Caco-2 (cell line): ENCODE measurements around the gene BPIFB6. TPM values are rescaled to one million over a fixed set of nuclear protein-coding genes. Genes with fewer than 3 reads are reported as not detected.

Experiments used
- BruUV-seq: library from RNA; stranded (reverse); fragments of 400-500 nt; replicated peaks from 2 replicates; lab custom pipeline; 2021; lab: Mats Ljungman, UMichigan
- CTCF ChIA-PET: fragments of 300-600 bp; sonication (Branson Sonifier 250); formaldehyde crosslinking; loops from one replicate; lab custom pipeline; 2022; ENCODE audit warnings: antibody characterized with exemption; lab: Charles Lee
- POLR2A ChIA-PET: fragments of 300-600 bp; sonication (Branson Sonifier 250); formaldehyde crosslinking; loops from one replicate; lab custom pipeline; 2022; ENCODE audit warnings: antibody characterized with exemption; lab: Charles Lee
- DNase-seq, 2 experiments: peaks; one replicate each; pipeline versions ENCODE4 v3.0.0 to v3.0.0-alpha.2; 2020 to 2022
- H3K27me3 ChIP-seq: replicated peaks from 2 replicates; pipeline ENCODE4 v1.6.0; 2011; ENCODE audit warnings: low read length; ENCODE audit not compliant: control insufficient read depth, insufficient read depth
- H3K36me3 ChIP-seq: 2 replicates; pipeline ENCODE4 v1.5.1; 2011; ENCODE audit warnings: low read length; ENCODE audit not compliant: control insufficient read depth, insufficient read depth
- H3K4me1 ChIP-seq: fragments of 250-450 bp; sonication (Bioruptor Pico); 2 replicates; pipeline ENCODE4 v1.5.1; 2020; ENCODE audit warnings: mild to moderate bottlenecking
- H3K4me3 ChIP-seq: 2 replicates; pipeline ENCODE4 v1.5.1; 2011; ENCODE audit warnings: low read depth, mild to moderate bottlenecking, control low read depth, low read length
- H3K9me3 ChIP-seq: fragments of 250-450 bp; sonication (Bioruptor Pico); 2 replicates; pipeline ENCODE4 v1.5.1; 2020; ENCODE audit warnings: mild to moderate bottlenecking, moderate library complexity
- H3K27ac Mint-ChIP-seq: one replicate; pipeline ENCODE4 v1.8.0; 2022; ENCODE audit warnings: mixed read lengths; ENCODE audit not compliant: unreplicated experiment
- H3K27me3 Mint-ChIP-seq: one replicate; pipeline ENCODE4 v1.8.0; 2022; ENCODE audit warnings: mixed read lengths; ENCODE audit not compliant: insufficient read depth, unreplicated experiment
- H3K36me3 Mint-ChIP-seq: one replicate; pipeline ENCODE4 v1.8.0; 2022; ENCODE audit warnings: mild to moderate bottlenecking, mixed read lengths; ENCODE audit not compliant: insufficient read depth, unreplicated experiment
- H3K4me1 Mint-ChIP-seq: one replicate; pipeline ENCODE4 v1.8.0; 2022; ENCODE audit warnings: low read depth, mixed read lengths; ENCODE audit not compliant: unreplicated experiment
- H3K4me3 Mint-ChIP-seq: one replicate; pipeline ENCODE4 v1.8.0; 2022; ENCODE audit warnings: mild to moderate bottlenecking, moderate library complexity, mixed read lengths; ENCODE audit not compliant: unreplicated experiment
- H3K9me3 Mint-ChIP-seq: one replicate; pipeline ENCODE4 v1.8.0; 2022; ENCODE audit warnings: mixed read lengths; ENCODE audit not compliant: unreplicated experiment
- CTCF ChIP-seq, 2 experiments: fragments of 200-600 bp in 1 of 2; IDR thresholded peaks; 1 replicate in 1 of 2; 2 replicates in 1 of 2; pipeline versions ENCODE4 v1.5.1 to v1.8.0; 2011 to 2022; ENCODE audit warnings: antibody characterized with exemption in 1 of 2, control low read depth in 1 of 2, inconsistent platforms in 1 of 2, low read depth in 1 of 2, low read length in 1 of 2, mild to moderate bottlenecking in 1 of 2, moderate library complexity in 1 of 2; ENCODE audit not compliant: insufficient read depth in 1 of 2, severe bottlenecking in 1 of 2, unreplicated experiment in 1 of 2
- intact Hi-C: fragments of 100-400 bp; cut with micrococcal nuclease; formaldehyde crosslinking; loops from one replicate; pipeline ENCODE4 v1.10.0; 2022; ENCODE audit not compliant: unreplicated experiment
- total RNA-seq: library from RNA; stranded (reverse); gene quantifications from 2 replicates; pipeline ENCODE4 v1.2.3, GENCODE V29; 2022

The BPIFB6 gene
- total RNA-seq, 1 experiment from 2014 or later = not detected

- no peaks in the 10 kb centered on the region for H3K9me3 ChIP-seq
- peaks cover 5% of the 10 kb centered on the region for H3K27me3 ChIP-seq
- H3K4me3 ChIP-seq = no peak overlapping the region
- no peaks in the 10 kb centered on the region for H3K36me3 Mint-ChIP-seq
- CTCF ChIA-PET = no interaction called here
- no peaks in the 10 kb centered on the region for H3K4me1 ChIP-seq
- DNase-seq = no peak
- H3K27ac Mint-ChIP-seq = no peak overlapping the region
- no peak for TF ChIP-seq CTCF (IDR thresholded peaks at IDR 0.05; ENCODE audit: insufficient read depth in 1 of 2, low read depth in 1 of 2, low read length in 1 of 2, severe bottlenecking in 1 of 2, unreplicated experiment in 1 of 2)
- POLR2A ChIA-PET = no interaction called here
- BruUV-seq = no TSS peak
- H3K27me3 Mint-ChIP-seq = peaks cover 37% of the 10 kb centered on the region
- intact Hi-C loops = no loop called here
- no peaks in the 10 kb centered on the region for H3K9me3 Mint-ChIP-seq
- no peaks in the 10 kb centered on the region for H3K36me3 ChIP-seq
- no peak overlapping the region for H3K4me3 Mint-ChIP-seq
- no peaks in the 10 kb centered on the region for H3K4me1 Mint-ChIP-seq
These were observed 18.9 kb upstream of the BPIFB6 start for GRCh38 chr20:33012327-33013189.

GRCh38 chr20:33013701-33014326 is 17.6 kb upstream of the BPIFB6 start:
- H3K27me3 Mint-ChIP-seq = peaks cover 37% of the 10 kb centered on the region
- no peaks in the 10 kb centered on the region for H3K36me3 ChIP-seq
- intact Hi-C loops = no loop called here

More at GRCh38 chr20:33013701-33014326, 17.6 kb upstream of the BPIFB6 start:
- DNase-seq = no peak
- Mint-ChIP-seq H3K27ac (no peak overlapping the region), H3K4me3 (no peak overlapping the region), H3K9me3 (no peaks in the 10 kb centered on the region), H3K4me1 (no peaks in the 10 kb centered on the region), H3K36me3 (no peaks in the 10 kb centered on the region)
- no peaks in the 10 kb centered on the region for H3K9me3 ChIP-seq
- TF ChIP-seq CTCF (IDR thresholded peaks at IDR 0.05; ENCODE audit: insufficient read depth in 1 of 2, low read depth in 1 of 2, low read length in 1 of 2, severe bottlenecking in 1 of 2, unreplicated experiment in 1 of 2) = no peak
- CTCF ChIA-PET = interaction anchor here (0.5 to 0.6 kb wide), 2 partner anchors 183 to 341 kb away, joined by 3 read pairs; no protein-coding TSS in a partner anchor
- H3K4me1 ChIP-seq = no peaks in the 10 kb centered on the region
- H3K4me3 ChIP-seq = no peak overlapping the region
- POLR2A ChIA-PET = no interaction called here
- peaks cover 7% of the 10 kb centered on the region for H3K27me3 ChIP-seq
- BruUV-seq = no TSS peak
